Left ventricle myocardium inferior (tissue), 1 donor: ENCODE results near the gene DGKE. TPM values are rescaled to one million over a fixed set of nuclear protein-coding genes. Genes with fewer than 3 reads are reported as not detected.

Experiments used
- DNase-seq: peaks from one replicate; pipeline ENCODE4 v3.0.0-alpha.2; 2020
- H3K27ac ChIP-seq: fragments of 200-600 bp; replicated peaks from 2 replicates; pipeline ENCODE4 v1.8.0; 2021
- H3K27me3 ChIP-seq: fragments of 200-600 bp; 2 replicates; pipeline ENCODE4 v1.8.0; 2021; ENCODE audit warnings: low read depth
- H3K36me3 ChIP-seq: fragments of 200-600 bp; 2 replicates; pipeline ENCODE4 v1.8.0; 2021
- H3K4me1 ChIP-seq: fragments of 200-600 bp; 2 replicates; pipeline ENCODE4 v1.8.0; 2021
- H3K4me3 ChIP-seq: fragments of 200-600 bp; 2 replicates; pipeline ENCODE4 v1.8.0; 2021; ENCODE audit warnings: mild to moderate bottlenecking, moderate library complexity
- H3K9me3 ChIP-seq: fragments of 200-600 bp; replicated peaks from 2 replicates; pipeline ENCODE4 v1.8.0; 2021
- intact Hi-C: fragments of 100-400 bp; cut with micrococcal nuclease; formaldehyde crosslinking; loops from one replicate; pipeline ENCODE4 v1.11.0; 2022
- total RNA-seq: library from RNA; stranded (reverse); fragmentation: NEBNext Ultra II Directional; extraction: Animal tissue kit (Norgen Biotek cat#: 25700); gene quantifications from one replicate; pipeline ENCODE4 v1.2.1, GENCODE V29; 2021
- TF ChIP-seq, protein P1 (sequence below): fragments of 200-600 bp; IDR thresholded peaks from 2 replicates; pipeline ENCODE4 v1.8.0; 2021; ENCODE audit warnings: antibody characterized with exemption, mild to moderate bottlenecking, borderline replicate concordance
- donor health status: DM: no; HTN: yes; CAD: no; lungs with severe emphysema.

The DGKE gene
- total RNA-seq, 1 donor from 2014 or later: 4.2 TPM

DNA sequence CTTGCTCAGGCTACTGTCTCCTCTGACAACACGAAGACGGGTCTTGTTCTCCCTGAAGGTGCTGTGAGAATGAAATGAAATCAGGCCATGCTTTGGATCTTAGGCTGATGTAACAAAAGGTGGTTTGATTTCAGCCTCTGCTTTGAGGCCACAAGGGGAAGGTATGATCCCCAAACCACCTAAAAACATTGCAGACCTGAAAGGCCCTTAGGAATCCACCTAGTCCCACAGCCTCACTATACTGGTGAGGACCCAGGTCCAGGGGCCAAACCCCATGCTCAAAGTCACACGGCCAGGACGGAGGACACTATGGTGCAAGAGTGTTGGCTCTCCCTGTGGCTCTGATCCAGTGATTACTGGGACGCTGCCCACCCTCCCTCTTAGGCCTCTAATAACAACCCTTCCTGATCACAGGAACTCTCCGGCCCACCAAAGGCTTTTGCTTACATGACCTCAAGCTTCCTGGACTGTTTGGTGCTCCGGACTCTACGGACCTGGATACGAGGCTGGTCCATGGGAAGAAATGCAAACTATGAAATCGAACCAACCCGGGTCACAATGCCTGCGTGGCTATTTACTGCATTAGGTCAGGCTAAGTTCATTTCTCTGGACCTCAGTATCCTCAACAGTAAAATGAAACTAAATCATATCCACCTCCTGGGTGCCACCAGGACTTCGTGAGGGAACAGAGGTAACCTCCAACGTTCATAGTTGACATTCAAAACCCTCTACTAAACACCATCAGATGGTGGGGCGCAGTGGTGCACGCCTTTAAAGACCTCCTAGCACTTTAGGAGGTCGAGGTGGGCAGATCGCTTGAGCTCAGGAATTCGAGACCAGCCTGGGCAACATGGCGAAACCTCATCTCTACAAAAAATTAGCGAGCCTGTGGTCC, 78.4 kb downstream of the DGKE start:
- intact Hi-C loops: no loop called here
- H3K4me1 ChIP-seq: peaks cover 82% of the 10 kb centered on the region
- peak overlapping the region; percentile 95 for H3K4me3 ChIP-seq
- TF ChIP-seq, protein P1, sequence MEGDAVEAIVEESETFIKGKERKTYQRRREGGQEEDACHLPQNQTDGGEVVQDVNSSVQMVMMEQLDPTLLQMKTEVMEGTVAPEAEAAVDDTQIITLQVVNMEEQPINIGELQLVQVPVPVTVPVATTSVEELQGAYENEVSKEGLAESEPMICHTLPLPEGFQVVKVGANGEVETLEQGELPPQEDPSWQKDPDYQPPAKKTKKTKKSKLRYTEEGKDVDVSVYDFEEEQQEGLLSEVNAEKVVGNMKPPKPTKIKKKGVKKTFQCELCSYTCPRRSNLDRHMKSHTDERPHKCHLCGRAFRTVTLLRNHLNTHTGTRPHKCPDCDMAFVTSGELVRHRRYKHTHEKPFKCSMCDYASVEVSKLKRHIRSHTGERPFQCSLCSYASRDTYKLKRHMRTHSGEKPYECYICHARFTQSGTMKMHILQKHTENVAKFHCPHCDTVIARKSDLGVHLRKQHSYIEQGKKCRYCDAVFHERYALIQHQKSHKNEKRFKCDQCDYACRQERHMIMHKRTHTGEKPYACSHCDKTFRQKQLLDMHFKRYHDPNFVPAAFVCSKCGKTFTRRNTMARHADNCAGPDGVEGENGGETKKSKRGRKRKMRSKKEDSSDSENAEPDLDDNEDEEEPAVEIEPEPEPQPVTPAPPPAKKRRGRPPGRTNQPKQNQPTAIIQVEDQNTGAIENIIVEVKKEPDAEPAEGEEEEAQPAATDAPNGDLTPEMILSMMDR: no peak
- peaks cover 16% of the 10 kb centered on the region for H3K36me3 ChIP-seq
- no peaks in the 10 kb centered on the region for H3K9me3 ChIP-seq
- H3K27ac ChIP-seq: peak overlapping the region; percentile 96
- no peaks in the 10 kb centered on the region for H3K27me3 ChIP-seq
- peak; percentile 37 for DNase-seq

DNA sequence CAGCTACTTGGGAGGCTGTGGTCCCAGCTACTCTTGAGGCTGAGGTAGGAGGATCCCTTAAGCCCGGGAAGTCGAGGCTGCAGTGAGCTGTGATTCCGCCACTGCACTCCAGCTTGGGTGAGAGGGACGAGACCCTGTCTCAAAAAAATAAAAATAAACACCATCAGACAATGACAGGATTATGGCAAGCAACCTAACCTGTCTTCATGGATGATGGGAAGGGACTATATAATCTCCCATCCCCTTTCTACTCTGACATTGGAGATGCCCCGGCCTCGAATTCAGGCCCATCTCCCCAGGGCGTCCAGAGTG, 79.0 kb downstream of the DGKE start:
- DNase-seq: no peak
- peak overlapping the region; percentile 95 for H3K4me3 ChIP-seq
- intact Hi-C loops: no loop called here
- H3K27ac ChIP-seq: peak overlapping the region; percentile 96
- H3K4me1 ChIP-seq: peaks cover 82% of the 10 kb centered on the region
- TF ChIP-seq, protein P1: no peak
- peaks cover 10% of the 10 kb centered on the region for H3K36me3 ChIP-seq
- no peaks in the 10 kb centered on the region for H3K9me3 ChIP-seq
- no peaks in the 10 kb centered on the region for H3K27me3 ChIP-seq

DNA sequence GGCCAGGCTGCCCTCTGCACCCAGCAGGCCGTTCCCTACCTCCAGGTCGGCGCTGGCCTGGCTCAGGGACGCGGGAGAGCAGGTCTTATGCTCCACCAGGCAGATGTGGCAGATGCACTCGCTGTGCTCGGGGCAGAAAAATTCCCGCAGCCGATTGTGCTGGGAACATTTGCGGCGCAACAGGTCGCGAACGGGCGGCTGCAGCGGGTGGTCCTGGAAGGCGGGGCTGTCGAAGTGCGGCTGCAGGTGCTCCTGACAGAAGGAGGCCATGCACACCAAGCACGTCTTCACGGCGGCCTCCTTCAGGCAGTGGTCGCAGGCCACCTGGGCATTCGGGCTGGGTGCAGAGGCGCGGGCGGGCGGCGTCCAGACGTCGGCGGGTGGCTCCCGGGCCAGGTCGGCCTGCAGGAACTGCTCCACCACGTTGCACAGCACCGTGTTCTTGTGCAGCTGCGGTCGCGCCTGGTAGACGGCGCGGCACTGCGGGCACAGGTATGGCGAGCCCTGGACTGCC, 79.5 kb downstream of the DGKE start:
- TF ChIP-seq, protein P1: no peak
- peak overlapping the region; percentile 95 for H3K4me3 ChIP-seq
- H3K27ac ChIP-seq: peak overlapping the region; percentile 96
- no peak for DNase-seq
- no peaks in the 10 kb centered on the region for H3K27me3 ChIP-seq
- H3K36me3 ChIP-seq: peaks cover 6% of the 10 kb centered on the region
- H3K4me1 ChIP-seq: peaks cover 78% of the 10 kb centered on the region
- H3K9me3 ChIP-seq: no peaks in the 10 kb centered on the region
- intact Hi-C loops: no loop called here

DNA sequence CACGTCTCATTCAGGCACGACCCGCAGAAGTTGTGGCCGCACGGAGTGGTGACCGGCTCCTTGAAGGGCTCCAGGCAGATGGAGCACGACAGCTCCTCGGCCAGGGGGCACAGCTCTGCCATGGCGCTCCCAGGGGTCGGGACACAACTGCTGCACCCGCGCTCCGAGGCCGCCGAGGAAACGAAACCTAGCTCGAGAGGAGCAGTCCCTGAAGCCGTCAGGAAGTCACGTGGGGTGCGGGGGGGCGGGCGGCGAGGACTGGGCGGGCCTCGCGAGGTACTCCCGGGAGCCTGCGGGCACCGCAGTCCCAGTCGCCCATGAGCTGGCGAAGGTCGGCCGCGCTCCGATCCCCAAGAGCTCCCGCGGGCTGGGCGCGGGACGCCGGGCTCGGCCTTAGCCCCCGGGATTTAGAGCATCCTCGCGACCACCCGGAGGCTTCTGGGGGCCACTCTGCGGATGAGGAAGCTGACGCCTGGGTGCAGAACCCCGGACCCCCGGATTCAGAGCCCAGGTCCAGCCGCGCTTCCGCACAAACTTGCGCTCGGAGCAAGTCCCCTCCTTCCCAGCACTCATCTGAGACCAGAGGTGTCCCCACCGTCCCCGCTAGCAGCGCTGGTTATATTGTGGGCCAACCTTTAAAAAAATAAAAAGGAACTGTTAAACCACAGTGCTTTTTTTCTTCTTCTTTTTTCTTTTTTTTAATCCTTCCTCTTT, 80.1 kb downstream of the DGKE start, which contains the start of gene TRIM25:
Gene TRIM25 (minus strand): TSS at position 183 of the 714 bp plus-strand sequence. CDS start 61 bp downstream, at position 122.
- peak within 1 kb of the TSS; percentile 96 for H3K27ac ChIP-seq
- peak; percentile 95 for DNase-seq
- no peaks in the 10 kb centered on the region for H3K27me3 ChIP-seq
- H3K4me3 ChIP-seq: peak within 1 kb of the TSS; percentile 95
- H3K9me3 ChIP-seq: no peaks in the 10 kb centered on the region
- no peaks in the 10 kb centered on the region for H3K36me3 ChIP-seq
- TF ChIP-seq, protein P1: no peak
- peaks cover 72% of the 10 kb centered on the region for H3K4me1 ChIP-seq
- intact Hi-C loops: no loop called here

DNA sequence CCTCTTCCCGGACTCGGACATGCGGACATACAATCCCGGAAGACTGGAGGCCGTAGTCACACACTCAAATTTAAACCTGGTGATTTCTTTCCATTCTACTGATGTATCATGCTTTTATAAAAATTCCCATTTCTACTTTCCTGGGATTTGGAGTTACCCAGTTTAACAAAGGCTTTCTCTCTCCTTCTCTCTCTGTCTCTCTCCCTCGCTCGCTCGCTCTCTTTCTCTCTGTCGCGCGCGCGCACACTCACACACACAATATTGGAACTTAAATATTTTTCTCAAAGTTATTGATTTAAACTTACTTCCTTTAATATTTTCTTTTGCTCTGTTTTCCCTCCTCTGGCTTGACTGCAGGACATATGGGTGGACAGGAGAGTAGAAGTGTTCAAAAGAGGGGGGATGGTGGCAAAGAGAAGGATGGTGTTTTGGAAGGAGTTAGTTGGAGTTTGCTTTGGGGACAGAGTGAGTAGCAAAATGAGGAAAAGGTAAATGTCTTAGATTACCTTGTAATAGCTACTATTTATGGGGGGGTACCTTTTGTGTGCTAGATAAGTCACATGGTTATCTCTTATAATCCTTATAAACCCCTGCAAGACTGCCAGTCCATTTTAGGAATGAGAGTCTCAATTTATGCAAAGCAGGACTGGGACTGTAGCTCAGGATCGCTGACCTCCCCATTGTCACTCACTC, 80.8 kb downstream of the DGKE start:
- TF ChIP-seq, protein P1: no peak
- intact Hi-C loops: no loop called here
- H3K27me3 ChIP-seq: no peaks in the 10 kb centered on the region
- no peaks in the 10 kb centered on the region for H3K9me3 ChIP-seq
- no peaks in the 10 kb centered on the region for H3K36me3 ChIP-seq
- peaks cover 65% of the 10 kb centered on the region for H3K4me1 ChIP-seq
- H3K27ac ChIP-seq: peak overlapping the region; percentile 96
- peak overlapping the region; percentile 95 for H3K4me3 ChIP-seq
- no peak for DNase-seq
